DMS153 (cell line): Measurements from ENCODE around the gene SP7.
"Not testable (repeated sequence)": the region's sequence is repeated elsewhere in the genome, so short reads cannot be mapped to it uniquely, and the experiment has no call there.

Source experiments
- DNase-seq: peaks from one replicate; lab custom pipeline; 2025; lab: John Stamatoyannopoulos, UW

Gene SP7

GRCh38 chr12:53320352-53321195, 15.6 kb downstream of the SP7 start:
- no peak for DNase-seq

DNA sequence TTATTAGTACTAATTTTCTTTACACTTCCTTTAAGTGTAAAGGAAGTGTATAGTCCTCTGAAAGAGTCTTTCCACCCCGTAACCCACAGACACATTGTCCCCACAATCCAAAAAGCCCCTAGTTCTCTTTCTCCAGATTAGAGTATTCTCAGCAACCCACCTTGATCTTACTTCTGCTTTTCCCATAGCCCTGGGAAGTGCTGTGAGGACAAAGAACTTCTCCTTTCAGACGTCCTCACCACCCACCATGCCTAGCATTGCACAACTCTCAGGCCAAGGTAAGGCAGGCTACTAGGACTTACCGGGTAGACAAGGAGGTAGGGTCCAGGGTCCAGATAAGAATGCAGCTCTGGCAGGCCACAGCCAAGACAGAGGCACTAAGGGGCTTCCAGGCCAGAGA, 22.2 kb downstream of the SP7 start:
- no peak for DNase-seq

GRCh38 chr12:53308276-53308675, 27.9 kb downstream of the SP7 start:
- DNase-seq: no peak

DNA sequence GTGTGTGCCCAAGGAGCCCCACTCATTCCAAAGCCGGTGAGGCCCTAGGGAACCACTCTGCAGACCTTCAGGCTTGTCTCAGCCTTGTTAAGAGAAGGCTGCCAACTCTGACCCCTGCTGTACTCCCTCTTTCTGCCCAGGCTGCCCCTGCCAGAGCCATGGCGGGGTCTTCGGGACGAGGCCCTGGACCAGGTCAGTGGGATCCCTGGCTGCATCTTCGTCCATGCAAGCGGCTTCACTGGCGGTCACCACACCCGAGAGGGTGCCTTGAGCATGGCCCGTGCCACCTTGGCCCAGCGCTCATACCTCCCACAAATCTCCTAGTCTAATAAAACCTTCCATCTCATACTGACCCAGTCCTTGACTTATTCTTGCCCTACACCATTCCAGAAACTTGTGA, 29.3 kb downstream of the SP7 start:
- no peak for DNase-seq

GRCh38 chr12:53302903-53303302, 33.3 kb downstream of the SP7 start:
- DNase-seq: no peak

DNA sequence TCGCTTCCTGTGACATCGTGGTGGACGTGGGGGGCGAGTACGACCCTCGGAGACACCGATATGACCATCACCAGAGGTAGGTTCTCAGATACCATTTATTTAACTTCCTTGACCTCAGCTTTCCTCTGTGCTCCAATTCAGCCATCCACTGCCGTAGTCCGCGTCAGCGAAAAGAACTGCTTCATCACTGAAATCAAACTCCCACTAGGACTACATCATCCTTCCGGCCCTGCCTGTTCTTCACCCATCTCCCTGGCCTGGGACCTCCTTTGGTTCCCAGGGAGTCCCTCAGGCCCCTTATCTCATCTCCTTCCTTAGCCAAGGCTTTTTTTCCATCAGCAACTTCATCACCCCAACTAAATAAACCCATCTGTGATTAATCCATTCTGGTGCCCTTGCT, 36.0 kb downstream of the SP7 start:
- DNase-seq: no peak

GRCh38 chr12:53299454-53300180, 36.5 kb downstream of the SP7 start, which contains the start of gene MYG1:
TSS of gene MYG1 (plus strand) at chr12:53299695. CDS start at chr12:53299738, 43 bp downstream.
- DNase-seq: peak; percentile 84

DNA sequence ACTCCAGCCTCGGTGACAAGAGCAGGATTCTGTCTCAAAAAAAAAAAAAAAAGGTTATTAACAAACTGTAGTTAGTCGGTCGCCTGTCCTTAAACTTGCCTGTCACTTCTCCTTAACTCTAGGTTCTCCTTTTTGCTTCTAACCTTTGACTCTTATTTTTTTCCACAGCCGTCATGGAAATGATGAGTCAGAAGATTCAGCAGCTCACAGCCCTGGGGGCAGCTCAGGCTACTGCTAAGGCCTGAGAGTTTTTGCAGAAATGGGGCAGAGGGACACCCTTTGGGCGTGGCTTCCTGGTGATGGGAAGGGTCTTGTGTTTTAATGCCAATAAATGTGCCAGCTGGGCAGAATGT, 37.1 kb downstream of the SP7 start:
- no peak for DNase-seq

GRCh38 chr12:53298164-53298563, 38.0 kb downstream of the SP7 start:
- DNase-seq: no peak

- DNase-seq: not testable (repeated sequence)
Observed at GRCh38 chr12:53297106-53297505, 39.0 kb downstream of the SP7 start.

DNA sequence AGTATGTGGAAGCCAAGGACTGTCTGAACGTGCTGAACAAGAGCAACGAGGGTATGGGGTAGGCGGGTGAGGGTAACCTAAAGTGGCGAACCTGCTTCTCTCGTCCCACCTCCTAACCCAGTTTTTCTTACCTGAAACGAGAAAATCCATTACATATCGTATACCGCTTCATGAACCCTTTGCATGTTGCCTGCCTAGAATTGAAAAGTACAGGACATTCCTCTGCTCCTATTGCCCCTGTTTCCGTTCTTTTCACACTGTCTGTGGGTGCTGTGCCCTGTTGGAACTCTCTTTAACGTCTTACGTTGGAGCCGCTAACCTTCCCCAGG, 40.3 kb downstream of the SP7 start:
- no peak for DNase-seq

- peak; percentile 69 for DNase-seq
Observed at GRCh38 chr12:53295070-53295890, 40.9 kb downstream of the SP7 start, which contains the start of gene PFDN5. TSS of gene PFDN5 (plus strand) at chr12:53295542. CDS start at chr12:53295568, 26 bp downstream.

DNA sequence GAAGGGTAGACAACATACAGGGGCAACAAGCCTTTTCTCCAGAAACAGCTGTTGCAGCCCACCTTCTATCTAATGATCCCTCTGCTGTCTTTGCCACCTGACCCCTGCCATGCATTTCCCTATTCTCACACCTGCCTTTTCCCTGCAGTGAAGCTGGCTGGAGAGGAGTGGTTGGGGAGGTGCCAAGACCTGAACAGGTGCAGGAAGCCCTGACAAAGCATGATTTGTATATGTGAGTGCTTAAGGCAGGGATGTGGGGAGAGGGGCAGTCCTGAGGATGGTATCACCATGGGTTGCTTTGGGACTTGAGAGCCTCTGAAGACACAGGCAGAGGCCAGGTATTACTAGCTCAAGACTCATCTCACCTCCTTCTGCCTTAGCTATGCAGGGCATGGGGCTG, 43.7 kb downstream of the SP7 start:
- peak; percentile 86 for DNase-seq

- no peak for DNase-seq
Observed at GRCh38 chr12:53290661-53291060, 45.5 kb downstream of the SP7 start.

GRCh38 chr12:53289891-53290290, 46.3 kb downstream of the SP7 start:
- no peak for DNase-seq

- no peak for DNase-seq
Observed at GRCh38 chr12:53288322-53288721, 47.8 kb downstream of the SP7 start.

DNA sequence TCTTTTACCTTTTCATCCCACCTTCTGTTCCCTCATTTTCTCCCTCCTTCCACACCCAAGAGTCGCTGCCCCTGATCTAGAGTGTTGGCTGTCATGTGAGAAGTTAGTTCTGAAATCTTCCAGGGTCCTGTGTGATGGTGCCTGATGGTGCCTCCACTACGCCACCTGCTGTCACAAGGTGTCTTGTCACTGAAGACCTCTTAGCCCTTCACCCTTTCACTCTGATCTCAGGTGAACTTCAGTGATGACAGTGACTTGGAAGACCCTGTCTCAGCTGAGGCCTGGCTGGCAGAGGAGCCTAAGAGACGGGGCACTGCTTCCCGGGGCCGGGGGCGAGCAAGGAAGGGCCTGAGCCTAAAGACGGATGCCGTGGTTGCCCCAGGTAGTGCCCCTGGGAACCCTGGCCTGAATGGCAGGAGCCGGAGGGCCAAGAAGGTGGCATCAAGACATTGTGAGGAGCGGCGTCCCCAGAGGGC, 48.4 kb downstream of the SP7 start:
- DNase-seq: no peak

- no peak for DNase-seq
Observed at GRCh38 chr12:53286448-53286847, 49.7 kb downstream of the SP7 start.

GRCh38 chr12:53279888-53280498, 56.2 kb downstream of the SP7 start:
- DNase-seq: no peak

DNA sequence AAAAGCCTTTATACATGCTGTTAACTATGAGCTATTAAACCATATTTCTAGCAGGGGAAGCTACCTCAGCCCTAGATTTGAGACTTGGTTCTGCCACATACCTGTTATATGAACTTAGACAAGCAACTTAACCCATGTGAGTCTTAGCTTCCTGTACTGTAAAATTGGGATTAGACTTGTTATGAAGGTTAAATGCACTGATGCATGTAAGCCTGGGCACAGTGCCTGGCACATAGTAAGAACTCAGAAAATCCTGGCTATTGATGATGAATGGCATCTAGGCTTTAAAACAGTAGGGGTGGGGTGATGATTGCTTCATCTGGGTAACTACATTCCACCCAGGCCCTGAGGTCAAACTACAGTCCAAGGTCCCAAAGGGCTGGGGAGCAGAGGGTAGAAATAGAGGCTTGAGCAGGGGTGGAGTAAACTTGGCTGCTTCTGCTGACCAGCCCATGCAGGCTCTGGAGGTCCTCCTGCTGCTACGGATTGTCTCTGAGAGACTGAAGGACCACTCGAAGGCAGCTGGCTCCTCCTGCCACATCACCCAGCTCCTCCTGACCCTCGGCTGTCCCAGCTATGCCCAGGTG, 56.8 kb downstream of the SP7 start:
- DNase-seq: no peak

DNA sequence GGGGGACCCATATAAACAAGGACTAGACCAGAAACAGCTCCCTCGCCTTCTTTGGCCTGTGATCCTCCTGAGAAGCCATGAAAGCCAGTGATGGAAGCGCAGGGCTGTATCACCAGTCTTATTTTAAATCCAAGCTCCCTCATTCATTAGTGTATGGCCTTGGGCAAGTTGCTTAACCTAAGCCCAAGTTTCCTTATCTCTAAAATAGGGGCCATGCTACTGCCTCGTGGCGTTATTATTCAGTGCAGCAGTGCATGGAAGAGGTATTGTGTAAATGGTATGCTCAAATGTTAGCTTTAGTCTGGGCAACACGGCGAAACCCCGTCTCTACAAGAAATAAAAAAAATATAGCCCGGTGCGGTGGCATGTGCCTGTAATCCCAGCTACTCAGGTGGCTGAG, 58.2 kb downstream of the SP7 start:
- DNase-seq: no peak
